NB4 (cell line): ENCODE measurements around the gene FOXP1.

ENCODE experiments used
- MYC ChIP-seq: IDR thresholded peaks from 2 replicates; pipeline ENCODE4 v1.6.1; 2011; ENCODE audit warnings: low read depth, low read length
- POLR2A ChIP-seq: IDR thresholded peaks from 2 replicates; pipeline ENCODE4 v1.6.1; 2011; ENCODE audit warnings: mild to moderate bottlenecking; ENCODE audit not compliant: insufficient read length; ENCODE audit errors: extremely low read depth
- TF ChIP-seq, protein P1 (sequence below): IDR thresholded peaks from one replicate; pipeline ENCODE4 v1.5.1; 2012; ENCODE audit warnings: low read depth, low read length

DNA sequence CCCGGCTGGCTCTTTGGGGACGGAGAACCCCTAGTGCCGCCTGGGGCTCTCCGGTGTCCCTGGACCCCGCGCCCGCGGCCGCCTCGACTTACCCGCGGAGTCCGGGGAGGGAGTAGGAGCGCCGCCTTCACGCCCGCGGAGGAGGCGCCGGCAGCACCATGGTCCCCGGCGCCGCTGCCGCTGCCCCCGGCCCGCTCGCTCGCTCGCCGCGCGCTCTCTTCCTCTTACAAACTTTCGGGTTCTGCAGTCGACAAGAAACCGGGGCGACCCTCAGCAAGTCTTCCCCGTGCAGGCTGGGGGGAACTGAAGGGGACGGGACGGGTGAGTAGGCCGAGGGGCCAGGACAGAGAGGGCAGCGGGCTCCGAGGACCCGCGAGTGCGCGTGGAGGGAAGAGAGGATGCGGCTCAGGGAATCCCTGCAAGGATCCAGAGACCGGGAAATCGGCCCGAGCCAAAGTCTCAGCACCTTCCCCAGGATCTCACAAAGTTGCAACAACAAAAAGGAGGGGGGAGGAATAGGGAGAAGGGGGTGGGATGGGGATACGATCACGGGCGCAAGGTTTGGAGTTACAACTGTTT lies 2.0 kb downstream of the FOXP1 start:
- no peak for TF ChIP-seq POLR2A
- TF ChIP-seq, protein P1, sequence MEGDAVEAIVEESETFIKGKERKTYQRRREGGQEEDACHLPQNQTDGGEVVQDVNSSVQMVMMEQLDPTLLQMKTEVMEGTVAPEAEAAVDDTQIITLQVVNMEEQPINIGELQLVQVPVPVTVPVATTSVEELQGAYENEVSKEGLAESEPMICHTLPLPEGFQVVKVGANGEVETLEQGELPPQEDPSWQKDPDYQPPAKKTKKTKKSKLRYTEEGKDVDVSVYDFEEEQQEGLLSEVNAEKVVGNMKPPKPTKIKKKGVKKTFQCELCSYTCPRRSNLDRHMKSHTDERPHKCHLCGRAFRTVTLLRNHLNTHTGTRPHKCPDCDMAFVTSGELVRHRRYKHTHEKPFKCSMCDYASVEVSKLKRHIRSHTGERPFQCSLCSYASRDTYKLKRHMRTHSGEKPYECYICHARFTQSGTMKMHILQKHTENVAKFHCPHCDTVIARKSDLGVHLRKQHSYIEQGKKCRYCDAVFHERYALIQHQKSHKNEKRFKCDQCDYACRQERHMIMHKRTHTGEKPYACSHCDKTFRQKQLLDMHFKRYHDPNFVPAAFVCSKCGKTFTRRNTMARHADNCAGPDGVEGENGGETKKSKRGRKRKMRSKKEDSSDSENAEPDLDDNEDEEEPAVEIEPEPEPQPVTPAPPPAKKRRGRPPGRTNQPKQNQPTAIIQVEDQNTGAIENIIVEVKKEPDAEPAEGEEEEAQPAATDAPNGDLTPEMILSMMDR: no peak
- no peak for TF ChIP-seq MYC
